C4-2B (cell line): Measurements from ENCODE around the gene RNF111.
A peak's percentile ranks its signal among the peaks of the same experiment; 100 is the strongest.

Source experiments
- CTCF ChIP-seq: fragments of 450-650 bp; conservative IDR thresholded peaks from 2 replicates; pipeline ENCODE4 v1.5.1; 2017; ENCODE audit warnings: mild to moderate bottlenecking
- ZFX ChIP-seq: fragments of 450-650 bp; IDR thresholded peaks from 2 replicates; pipeline ENCODE4 v1.6.1; 2017

GRCh38 chr15:58957101-58957973 is 30.1 kb upstream of the RNF111 start:
- TF ChIP-seq CTCF: peak; percentile 94
- TF ChIP-seq ZFX: no peak
